GM12874 (cell line): ENCODE results near the gene RAB37.

Experiments
- TF ChIP-seq, protein P1 (sequence below): IDR thresholded peaks from 2 replicates; pipeline ENCODE4 v1.5.1; 2011; ENCODE audit warnings: low read depth, mild to moderate bottlenecking, control low read depth, low read length, moderate library complexity; ENCODE audit not compliant: insufficient read depth

The RAB37 gene

DNA sequence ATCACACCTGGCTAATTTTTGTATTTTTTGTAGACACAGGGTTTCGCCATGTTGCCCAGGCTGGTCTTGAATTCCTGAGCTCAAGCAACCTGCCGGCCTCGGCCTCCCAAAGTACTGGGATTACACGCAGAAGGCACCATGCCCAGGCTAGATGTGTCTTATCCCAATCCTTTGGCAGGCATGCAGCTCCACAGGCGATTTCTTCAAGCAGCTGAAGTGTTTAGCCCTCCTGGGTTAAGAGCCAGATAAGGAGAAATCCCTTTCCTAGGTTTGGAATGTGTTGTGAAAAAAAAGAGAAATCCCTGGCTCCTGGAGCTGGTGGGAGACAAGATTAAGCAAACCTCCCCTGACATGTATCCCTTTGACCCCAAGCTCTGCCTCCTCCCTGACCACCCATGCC, 9.3 kb downstream of the RAB37 start:
- TF ChIP-seq, protein P1, sequence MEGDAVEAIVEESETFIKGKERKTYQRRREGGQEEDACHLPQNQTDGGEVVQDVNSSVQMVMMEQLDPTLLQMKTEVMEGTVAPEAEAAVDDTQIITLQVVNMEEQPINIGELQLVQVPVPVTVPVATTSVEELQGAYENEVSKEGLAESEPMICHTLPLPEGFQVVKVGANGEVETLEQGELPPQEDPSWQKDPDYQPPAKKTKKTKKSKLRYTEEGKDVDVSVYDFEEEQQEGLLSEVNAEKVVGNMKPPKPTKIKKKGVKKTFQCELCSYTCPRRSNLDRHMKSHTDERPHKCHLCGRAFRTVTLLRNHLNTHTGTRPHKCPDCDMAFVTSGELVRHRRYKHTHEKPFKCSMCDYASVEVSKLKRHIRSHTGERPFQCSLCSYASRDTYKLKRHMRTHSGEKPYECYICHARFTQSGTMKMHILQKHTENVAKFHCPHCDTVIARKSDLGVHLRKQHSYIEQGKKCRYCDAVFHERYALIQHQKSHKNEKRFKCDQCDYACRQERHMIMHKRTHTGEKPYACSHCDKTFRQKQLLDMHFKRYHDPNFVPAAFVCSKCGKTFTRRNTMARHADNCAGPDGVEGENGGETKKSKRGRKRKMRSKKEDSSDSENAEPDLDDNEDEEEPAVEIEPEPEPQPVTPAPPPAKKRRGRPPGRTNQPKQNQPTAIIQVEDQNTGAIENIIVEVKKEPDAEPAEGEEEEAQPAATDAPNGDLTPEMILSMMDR, result no peak

GRCh38 chr17:74746922-74747321, 9.9 kb downstream of the RAB37 start:
- TF ChIP-seq, protein P1, result no peak

DNA sequence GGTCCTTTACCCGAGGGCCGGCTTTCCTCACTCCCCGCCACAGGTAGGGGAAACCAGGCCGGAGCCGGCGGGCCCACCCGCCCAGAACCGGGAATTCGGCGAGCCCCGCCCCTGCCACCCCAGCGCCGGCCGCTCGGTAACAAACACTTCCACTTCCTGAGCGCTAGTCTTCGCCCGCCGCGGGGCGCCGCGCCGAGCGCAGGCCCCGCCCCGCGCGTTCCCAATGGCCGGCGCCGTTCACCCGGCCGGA, 11.1 kb downstream of the RAB37 start:
- TF ChIP-seq, protein P1, result 0 out of 2 replicates have a peak, but pooled peaks have one; percentile 1

DNA sequence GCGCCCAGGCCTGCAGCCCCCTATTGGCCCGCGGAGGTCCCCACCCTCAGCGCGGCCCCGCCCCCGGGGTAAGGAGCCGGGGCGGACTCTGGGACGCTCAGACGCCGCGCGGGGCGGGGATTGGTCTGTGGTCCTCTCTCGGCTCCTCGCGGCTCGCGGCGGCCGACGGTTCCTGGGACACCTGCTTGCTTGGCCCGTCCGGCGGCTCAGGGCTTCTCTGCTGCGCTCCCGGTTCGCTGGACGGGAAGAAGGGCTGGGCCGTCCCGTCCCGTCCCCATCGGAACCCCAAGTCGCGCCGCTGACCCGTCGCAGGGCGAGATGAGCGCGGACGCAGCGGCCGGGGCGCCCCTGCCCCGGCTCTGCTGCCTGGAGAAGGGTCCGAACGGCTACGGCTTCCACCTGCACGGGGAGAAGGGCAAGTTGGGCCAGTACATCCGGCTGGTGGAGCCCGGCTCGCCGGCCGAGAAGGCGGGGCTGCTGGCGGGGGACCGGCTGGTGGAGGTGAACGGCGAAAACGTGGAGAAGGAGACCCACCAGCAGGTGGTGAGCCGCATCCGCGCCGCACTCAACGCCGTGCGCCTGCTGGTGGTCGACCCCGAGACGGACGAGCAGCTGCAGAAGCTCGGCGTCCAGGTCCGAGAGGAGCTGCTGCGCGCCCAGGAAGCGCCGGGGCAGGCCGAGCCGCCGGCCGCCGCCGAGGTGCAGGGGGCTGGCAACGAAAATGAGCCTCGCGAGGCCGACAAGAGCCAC, 11.6 kb downstream of the RAB37 start, which contains the start of gene NHERF1:
NHERF1 (plus strand) TSS at position 100 of the 750 bp plus-strand sequence; CDS start at position 319, 219 bp downstream.
- TF ChIP-seq, protein P1, result peak; percentile 41; the same call in 1 of the 2 replicates

DNA sequence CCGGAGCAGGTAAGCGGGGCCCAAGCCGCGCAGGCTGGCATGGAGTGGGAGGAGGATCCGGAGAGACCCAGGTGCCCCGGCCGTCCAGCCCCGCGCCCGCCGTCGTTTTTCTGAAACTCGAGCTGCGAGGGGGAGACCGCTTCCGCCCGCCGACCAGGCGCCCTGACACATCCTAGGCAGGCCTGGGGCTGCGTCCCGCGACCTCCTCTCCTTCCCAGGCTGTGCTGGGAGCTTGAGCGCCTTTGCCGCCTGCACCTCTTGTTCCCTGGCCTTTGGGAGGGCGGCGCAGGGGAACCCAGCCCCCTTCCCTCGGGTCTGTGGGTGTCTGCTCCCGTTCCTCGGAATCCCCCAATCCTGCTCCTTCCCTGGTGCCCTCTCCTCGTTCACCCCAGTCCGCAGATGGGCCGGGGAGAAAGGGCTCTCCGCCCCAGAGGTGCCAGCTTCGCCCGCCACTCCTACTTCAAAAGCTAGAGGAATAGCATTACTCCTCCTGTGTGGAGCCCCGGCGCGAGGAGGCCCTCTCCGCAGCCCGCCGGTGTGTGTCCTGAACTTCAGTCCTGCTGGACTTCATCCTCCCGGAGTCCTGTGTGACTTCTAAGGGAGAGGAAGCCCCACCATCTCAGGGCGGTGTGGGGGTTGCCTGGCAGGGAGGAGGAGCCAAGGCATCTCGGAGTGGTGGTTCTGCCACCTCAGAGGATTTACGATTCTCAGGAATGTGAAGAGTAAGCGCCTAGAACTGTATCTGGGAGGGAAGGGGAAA, 12.4 kb downstream of the RAB37 start:
- TF ChIP-seq, protein P1, result no peak

DNA sequence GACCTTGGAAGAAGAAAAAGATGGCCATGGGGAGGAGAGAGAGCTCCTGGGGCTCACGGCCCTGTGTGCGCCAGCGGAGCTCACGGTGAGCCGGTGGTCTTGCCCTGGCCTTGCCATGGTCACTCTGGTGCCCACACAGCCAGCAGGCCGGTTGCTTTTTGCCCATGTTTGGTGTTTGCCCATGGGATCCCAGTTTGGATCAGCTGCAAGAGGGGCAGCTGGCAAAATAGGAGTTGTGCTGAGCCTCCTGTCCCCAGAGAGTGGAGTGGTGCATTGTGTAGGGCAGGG, 12.9 kb downstream of the RAB37 start:
- TF ChIP-seq, protein P1, result no peak

GRCh38 chr17:74750327-74751069, 13.4 kb downstream of the RAB37 start:
- TF ChIP-seq, protein P1, result no peak
